Measurements from ENCODE around the gene TAF15.

DNA sequence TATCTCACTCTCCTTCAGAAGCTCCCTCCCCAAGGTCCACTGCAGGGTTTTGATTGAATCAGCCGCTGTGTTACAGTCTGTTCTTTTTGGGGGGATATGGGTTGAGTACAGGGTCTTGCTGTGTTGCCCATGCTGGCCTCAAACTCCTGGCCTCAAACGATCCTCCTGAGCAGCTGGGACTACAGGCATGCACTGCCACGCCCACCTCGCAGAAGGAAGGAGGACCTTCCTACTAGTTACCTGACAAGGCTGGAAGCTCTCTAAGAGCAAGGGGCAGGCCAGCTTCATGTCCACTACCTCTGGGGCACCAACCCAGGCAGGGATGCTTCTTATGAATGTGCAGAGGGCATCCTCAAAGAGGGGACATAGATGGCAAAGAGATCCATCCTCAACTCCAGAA is 11.9 kb upstream of the TAF15 start:
- TF ChIP-seq, protein P1, sequence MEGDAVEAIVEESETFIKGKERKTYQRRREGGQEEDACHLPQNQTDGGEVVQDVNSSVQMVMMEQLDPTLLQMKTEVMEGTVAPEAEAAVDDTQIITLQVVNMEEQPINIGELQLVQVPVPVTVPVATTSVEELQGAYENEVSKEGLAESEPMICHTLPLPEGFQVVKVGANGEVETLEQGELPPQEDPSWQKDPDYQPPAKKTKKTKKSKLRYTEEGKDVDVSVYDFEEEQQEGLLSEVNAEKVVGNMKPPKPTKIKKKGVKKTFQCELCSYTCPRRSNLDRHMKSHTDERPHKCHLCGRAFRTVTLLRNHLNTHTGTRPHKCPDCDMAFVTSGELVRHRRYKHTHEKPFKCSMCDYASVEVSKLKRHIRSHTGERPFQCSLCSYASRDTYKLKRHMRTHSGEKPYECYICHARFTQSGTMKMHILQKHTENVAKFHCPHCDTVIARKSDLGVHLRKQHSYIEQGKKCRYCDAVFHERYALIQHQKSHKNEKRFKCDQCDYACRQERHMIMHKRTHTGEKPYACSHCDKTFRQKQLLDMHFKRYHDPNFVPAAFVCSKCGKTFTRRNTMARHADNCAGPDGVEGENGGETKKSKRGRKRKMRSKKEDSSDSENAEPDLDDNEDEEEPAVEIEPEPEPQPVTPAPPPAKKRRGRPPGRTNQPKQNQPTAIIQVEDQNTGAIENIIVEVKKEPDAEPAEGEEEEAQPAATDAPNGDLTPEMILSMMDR (IDR thresholded peaks at IDR 0.05) = no peak
- TF ChIP-seq POLR2AphosphoS5 (IDR thresholded peaks at IDR 0.05) = no peak

Data from sigmoid colon (tissue), 4 donors.